Suprapubic skin (tissue), 4 donors: ENCODE data around the gene NUP37. TPM values are rescaled to one million over a fixed set of nuclear protein-coding genes. Genes with fewer than 3 reads are reported as not detected.
"Not testable (repeated sequence)": the region's sequence is repeated elsewhere in the genome, so short reads cannot be mapped to it uniquely, and the experiment has no call there.

Experiments used
- DNase-seq, 2 donors: peaks; one replicate each; pipeline ENCODE4 v3.0.0-alpha.2; 2019; ENCODE audit warnings: low spot score in 2 of 2
- H3K27ac ChIP-seq: fragments of 200-600 bp; sonication (generic); one replicate; pipeline ENCODE4 v1.5.1; 2019
- H3K27me3 ChIP-seq: fragments of 200-600 bp; sonication (generic); one replicate; pipeline ENCODE4 v1.5.1; 2019
- H3K36me3 ChIP-seq: fragments of 200-600 bp; sonication (generic); one replicate; pipeline ENCODE4 v1.5.1; 2019
- H3K4me1 ChIP-seq: fragments of 200-600 bp; sonication (generic); one replicate; pipeline ENCODE4 v1.5.1; 2019
- H3K4me3 ChIP-seq: fragments of 200-600 bp; sonication (generic); one replicate; pipeline ENCODE4 v1.5.1; 2019; ENCODE audit warnings: mild to moderate bottlenecking
- H3K9me3 ChIP-seq: fragments of 200-600 bp; sonication (generic); one replicate; pipeline ENCODE4 v1.5.1; 2019
- CTCF ChIP-seq, 2 donors: fragments of 200-600 bp in 1 of 2; fragments of 450-650 bp in 1 of 2; sonication (generic) in 1 of 2; IDR thresholded peaks; one replicate each; pipeline ENCODE4 v1.5.1; 2016 to 2019; ENCODE audit warnings: antibody characterized with exemption in 2 of 2, mild to moderate bottlenecking in 1 of 2, moderate library complexity in 1 of 2
- EP300 ChIP-seq: sonication (generic); formaldehyde crosslinking; IDR thresholded peaks from one replicate; pipeline ENCODE4 v1.6.1; 2017; ENCODE audit warnings: antibody characterized with exemption
- POLR2A ChIP-seq, 2 donors: fragments of 450-650 bp; IDR thresholded peaks; one replicate each; pipeline ENCODE4 v1.6.1; 2017; ENCODE audit warnings: antibody characterized with exemption in 2 of 2, mild to moderate bottlenecking in 2 of 2, moderate library complexity in 2 of 2
- POLR2AphosphoS5 ChIP-seq, 3 donors: sonication (generic); formaldehyde crosslinking; IDR thresholded peaks; one replicate each; pipeline ENCODE4 v1.6.1; 2017; ENCODE audit warnings: antibody characterized with exemption in 3 of 3
- WGBS: methylation state at CpG from one replicate; pipeline ENCODE4 v1.1.5; 2018; 5-methylcytosine and 5-hydroxymethylcytosine counted together
- total RNA-seq, 4 donors: library from RNA; depleted of rRNA; stranded (reverse); fragments of >200 nt; gene quantifications; one replicate each; pipeline ENCODE4 v1.1.0, GENCODE V29; 2016

NUP37 gene
- total RNA-seq, 4 donors from 2014 or later: 13.8 to 22.1 (median 19.1) TPM

GRCh38 chr12:102131442-102131841 is 11.5 kb upstream of the NUP37 start:
- not testable (repeated sequence) for H3K36me3 ChIP-seq, H3K4me3 ChIP-seq, DNase-seq, H3K27me3 ChIP-seq, H3K9me3 ChIP-seq, H3K4me1 ChIP-seq, H3K27ac ChIP-seq
- WGBS: 100% methylated on average over 2 of the region's 2 CpGs

GRCh38 chr12:102130720-102131119 is 10.8 kb upstream of the NUP37 start:
- not testable (repeated sequence) for H3K27me3 ChIP-seq, H3K4me3 ChIP-seq, H3K4me1 ChIP-seq, H3K36me3 ChIP-seq, DNase-seq, H3K9me3 ChIP-seq, H3K27ac ChIP-seq
- 82% methylated on average over 3 of the region's 3 CpGs for WGBS

- H3K27me3 ChIP-seq, H3K9me3 ChIP-seq, H3K36me3 ChIP-seq, DNase-seq, H3K4me3 ChIP-seq, H3K27ac ChIP-seq: not testable (repeated sequence)
- WGBS: 93% methylated on average over 2 of the region's 2 CpGs
- peaks cover 19% of the 10 kb centered on the region for H3K4me1 ChIP-seq
Observed at GRCh38 chr12:102121328-102121727, 1.4 kb upstream of the NUP37 start.

GRCh38 chr12:102120886-102121285 is 972 bp upstream of the NUP37 start:
- DNase-seq: no peak
- Histone ChIP-seq H3K4me3 (peak overlapping the region; percentile 69), H3K4me1 (peaks cover 19% of the 10 kb centered on the region), H3K36me3 (peaks cover 13% of the 10 kb centered on the region), H3K27me3 (no peaks in the 10 kb centered on the region), H3K27ac (no peak overlapping the region), H3K9me3 (no peaks in the 10 kb centered on the region)
- WGBS: 34% methylated on average over 4 of the region's 4 CpGs
- TF ChIP-seq EP300 (no peak), POLR2A (IDR thresholded peaks at IDR 0.05) (no peak), CTCF (IDR thresholded peaks at IDR 0.05) (no peak), POLR2AphosphoS5 (IDR thresholded peaks at IDR 0.05) (no peak)

GRCh38 chr12:102120564-102120873 is 605 bp upstream of the NUP37 start:
- WGBS: 3% methylated on average over 4 of the region's 4 CpGs
- peaks cover 19% of the 10 kb centered on the region for H3K4me1 ChIP-seq
- H3K4me3 ChIP-seq: peak overlapping the region; percentile 69
- no peaks in the 10 kb centered on the region for H3K9me3 ChIP-seq
- H3K36me3 ChIP-seq: peaks cover 15% of the 10 kb centered on the region
- no peak for TF ChIP-seq EP300
- TF ChIP-seq POLR2A (IDR thresholded peaks at IDR 0.05): no peak
- no peak for TF ChIP-seq CTCF (IDR thresholded peaks at IDR 0.05)
- TF ChIP-seq POLR2AphosphoS5 (IDR thresholded peaks at IDR 0.05): no peak
- H3K27me3 ChIP-seq: no peaks in the 10 kb centered on the region
- DNase-seq: no peak
- no peak overlapping the region for H3K27ac ChIP-seq

- DNase-seq: no peak
- peak overlapping the region; percentile 69 for H3K4me3 ChIP-seq
- H3K27ac ChIP-seq: no peak overlapping the region
- H3K9me3 ChIP-seq: no peaks in the 10 kb centered on the region
- 65% methylated on average over 2 of the region's 2 CpGs for WGBS
- H3K4me1 ChIP-seq: peaks cover 27% of the 10 kb centered on the region
- TF ChIP-seq CTCF (IDR thresholded peaks at IDR 0.05): no peak
- no peak for TF ChIP-seq POLR2AphosphoS5 (IDR thresholded peaks at IDR 0.05)
- no peak for TF ChIP-seq EP300
- no peak for TF ChIP-seq POLR2A (IDR thresholded peaks at IDR 0.05)
- H3K27me3 ChIP-seq: no peaks in the 10 kb centered on the region
- H3K36me3 ChIP-seq: peaks cover 15% of the 10 kb centered on the region
Observed at GRCh38 chr12:102118874-102119273, 1.0 kb downstream of the NUP37 start.

GRCh38 chr12:102116392-102116791 is 3.5 kb downstream of the NUP37 start:
- no peak for DNase-seq
- no peaks in the 10 kb centered on the region for H3K9me3 ChIP-seq
- H3K4me3 ChIP-seq: no peak overlapping the region
- no peak for TF ChIP-seq POLR2AphosphoS5 (IDR thresholded peaks at IDR 0.05)
- TF ChIP-seq EP300: no peak
- TF ChIP-seq POLR2A (IDR thresholded peaks at IDR 0.05): no peak
- no peak for TF ChIP-seq CTCF (IDR thresholded peaks at IDR 0.05)
- peaks cover 28% of the 10 kb centered on the region for H3K4me1 ChIP-seq
- peaks cover 18% of the 10 kb centered on the region for H3K36me3 ChIP-seq
- no peak overlapping the region for H3K27ac ChIP-seq
- WGBS: 95% methylated on average over 7 of the region's 7 CpGs
- H3K27me3 ChIP-seq: no peaks in the 10 kb centered on the region
